Neuronal stem cell (in vitro differentiated cells): Measurements from ENCODE around the gene CBFB.

Experiments used
- DNase-seq: peaks from one replicate; pipeline ENCODE4 v3.0.0-alpha.2; 2013; ENCODE audit warnings: low spot score
- H2AFZ ChIP-seq: one replicate; pipeline ENCODE4 v1.6.1; 2013; ENCODE audit warnings: mild to moderate bottlenecking, low read length, inconsistent platforms
- H2AK5ac ChIP-seq: 2 replicates; pipeline ENCODE4 v1.6.1; 2013; ENCODE audit warnings: low read depth, mild to moderate bottlenecking, inconsistent platforms, low read length, moderate library complexity, mixed read lengths
- H2BK120ac ChIP-seq: 2 replicates; pipeline ENCODE4 v1.6.1; 2013; ENCODE audit warnings: low read depth, mild to moderate bottlenecking, inconsistent platforms, low read length, moderate library complexity, mixed read lengths
- H2BK12ac ChIP-seq: one replicate; pipeline ENCODE4 v1.6.1; 2013; ENCODE audit warnings: low read length, inconsistent platforms
- H2BK15ac ChIP-seq: 2 replicates; pipeline ENCODE4 v1.6.1; 2013; ENCODE audit warnings: mild to moderate bottlenecking, low read length, inconsistent platforms, mixed read lengths
- H2BK5ac ChIP-seq: one replicate; pipeline ENCODE4 v1.6.1; 2013; ENCODE audit warnings: inconsistent platforms, mild to moderate bottlenecking, low read length, moderate library complexity
- H3K14ac ChIP-seq: one replicate; pipeline ENCODE4 v1.6.1; 2013; ENCODE audit warnings: low read length, inconsistent platforms
- H3K18ac ChIP-seq: 2 replicates; pipeline ENCODE4 v1.6.1; 2013; ENCODE audit warnings: low read length, inconsistent platforms
- H3K23ac ChIP-seq: 2 replicates; pipeline ENCODE4 v1.6.1; 2013; ENCODE audit warnings: low read depth, mild to moderate bottlenecking, mixed read lengths, low read length, inconsistent platforms; ENCODE audit not compliant: poor library complexity
- H3K27ac ChIP-seq: replicated peaks from 3 replicates; pipeline ENCODE4 v1.5.1; 2013; ENCODE audit warnings: low read length, inconsistent platforms
- H3K27me3 ChIP-seq, 3 experiments: 2 replicates each; pipeline ENCODE4 v1.6.1; 2013; ENCODE audit warnings: low read length in 3 of 3, mild to moderate bottlenecking in 2 of 3, inconsistent platforms in 1 of 3, low read depth in 1 of 3, mixed read lengths in 1 of 3, moderate library complexity in 1 of 3; ENCODE audit not compliant: control insufficient read depth in 3 of 3, insufficient read depth in 3 of 3
- H3K36me3 ChIP-seq, 2 donors: replicated peaks in 1 of 2; 2 replicates each; pipeline ENCODE4 v1.6.1; 2013; ENCODE audit warnings: low read length in 2 of 2; ENCODE audit not compliant: control insufficient read depth in 2 of 2, insufficient read depth in 2 of 2
- H3K4ac ChIP-seq: 2 replicates; pipeline ENCODE4 v1.6.1; 2013; ENCODE audit warnings: inconsistent platforms, mild to moderate bottlenecking, low read length, moderate library complexity
- H3K4me1 ChIP-seq, 2 donors: 1 replicate in 1 of 2; 2 replicates in 1 of 2; pipeline ENCODE4 v1.6.1; 2013; ENCODE audit warnings: low read length in 2 of 2, low read depth in 1 of 2; ENCODE audit not compliant: control insufficient read depth in 2 of 2, insufficient read depth in 1 of 2
- H3K4me2 ChIP-seq: one replicate; pipeline ENCODE4 v1.6.1; 2013; ENCODE audit warnings: mild to moderate bottlenecking, low read length, inconsistent platforms; ENCODE audit not compliant: insufficient read depth, poor library complexity, severe bottlenecking
- H3K4me3 ChIP-seq, 2 donors: 2 replicates each; pipeline ENCODE4 v1.5.1; 2013; ENCODE audit warnings: low read length in 2 of 2, mild to moderate bottlenecking in 2 of 2, inconsistent platforms in 1 of 2, moderate library complexity in 1 of 2
- H3K79me1 ChIP-seq: one replicate; pipeline ENCODE4 v1.6.1; 2013; ENCODE audit warnings: low read depth, mild to moderate bottlenecking, inconsistent platforms, low read length, moderate library complexity
- H3K9ac ChIP-seq: one replicate; pipeline ENCODE4 v1.6.1; 2013; ENCODE audit warnings: mild to moderate bottlenecking, low read depth, low read length, inconsistent platforms; ENCODE audit not compliant: poor library complexity
- H3K9me3 ChIP-seq, 2 donors: replicated peaks in 1 of 2; 2 replicates each; pipeline versions ENCODE3 to v1.6.1; 2013; ENCODE audit warnings: low read length in 2 of 2, mild to moderate bottlenecking in 2 of 2, inconsistent platforms in 1 of 2, low read depth in 1 of 2, mixed read lengths in 1 of 2, moderate library complexity in 1 of 2; ENCODE audit not compliant: control insufficient read depth in 2 of 2, insufficient read depth in 1 of 2
- H4K8ac ChIP-seq: one replicate; pipeline ENCODE4 v1.6.1; 2013; ENCODE audit warnings: low read depth, mild to moderate bottlenecking, inconsistent platforms, low read length, moderate library complexity
- H4K91ac ChIP-seq: one replicate; pipeline ENCODE4 v1.6.1; 2013; ENCODE audit warnings: low read length, low read depth, mild to moderate bottlenecking, inconsistent platforms; ENCODE audit not compliant: poor library complexity
- WGBS, 2 donors: extraction: QIAGEN DNeasy Blood & Tissue Kit; methylation state at CpG; one replicate each; pipeline ENCODE4 v1.1.7; 2013; ENCODE audit warnings: missing lambda C conversion rate in 2 of 2, mixed read lengths in 1 of 2; ENCODE audit not compliant: insufficient read length in 2 of 2, insufficient replicate concordance in 1 of 2; ENCODE audit errors: extremely low coverage in 2 of 2; 5-methylcytosine and 5-hydroxymethylcytosine counted together

The CBFB gene

GRCh38 chr16:66996983-66997358 is 32.0 kb upstream of the CBFB start:
- WGBS, 2 donors, result no CpG with 5 or more reads among the region's 3 CpGs

GRCh38 chr16:67000384-67001351 is 28.3 kb upstream of the CBFB start:
- Histone ChIP-seq H4K91ac (no peak overlapping the region), H3K18ac (peak overlapping the region; percentile 92), H3K4me2 (peak overlapping the region; percentile 98), H3K14ac (no peak overlapping the region), H2BK15ac (no peak overlapping the region), H3K27ac (no peak overlapping the region), H3K4me3 (peak overlapping the region; percentile 45 to 85), H3K4ac (no peak overlapping the region), H3K79me1 (no peaks in the 10 kb centered on the region), H2BK12ac (no peak overlapping the region), H3K36me3 (no peaks in the 10 kb centered on the region), H3K27me3 (peaks cover 4 to 86% (median 38%) of the 10 kb centered on the region in 3 experiments), H2BK5ac (peak overlapping the region; percentile 27), H2BK120ac (peak overlapping the region; percentile 68), H2AFZ (peak overlapping the region; percentile 96), H3K9me3 (peaks cover 0 to 2% of the 10 kb centered on the region in 2 donors), H3K23ac (peak overlapping the region; percentile 77), H2AK5ac (peak overlapping the region; percentile 60), H3K4me1 (peaks cover 4 to 10% of the 10 kb centered on the region in 2 donors), H4K8ac (no peak overlapping the region), H3K9ac (peak overlapping the region; percentile 82)
- no CpG with 5 or more reads among the region's 89 CpGs for WGBS, 2 donors
- no peak for DNase-seq

More at GRCh38 chr16:66996983-66997358, 32.0 kb upstream of the CBFB start:
- Histone ChIP-seq H3K27ac (no peak overlapping the region), H2AK5ac (no peak overlapping the region), H2BK15ac (no peak overlapping the region), H2BK12ac (no peak overlapping the region), H2BK120ac (no peak overlapping the region), H4K8ac (no peak overlapping the region), H3K27me3 (peaks cover 4 to 60% (median 32%) of the 10 kb centered on the region in 3 experiments), H3K36me3 (no peaks in the 10 kb centered on the region), H3K23ac (no peak overlapping the region), H3K4me2 (no peak overlapping the region), H4K91ac (no peak overlapping the region), H3K18ac (no peak overlapping the region), H3K4me1 (peaks cover 4 to 10% of the 10 kb centered on the region in 2 donors), H3K4ac (no peak overlapping the region), H3K9me3 (peaks cover 0 to 2% of the 10 kb centered on the region in 2 donors), H3K79me1 (no peaks in the 10 kb centered on the region), H3K14ac (no peak overlapping the region), H3K4me3 (no peak overlapping the region), H2BK5ac (no peak overlapping the region), H3K9ac (no peak overlapping the region), H2AFZ (no peak overlapping the region)
- no peak for DNase-seq

GRCh38 chr16:67001726-67002125 is 27.2 kb upstream of the CBFB start:
- Histone ChIP-seq H2BK5ac (peak overlapping the region; percentile 27), H2AFZ (no peak overlapping the region), H3K79me1 (no peaks in the 10 kb centered on the region), H3K9ac (peak overlapping the region; percentile 53), H3K36me3 (no peaks in the 10 kb centered on the region), H3K9me3 (peaks cover 0 to 2% of the 10 kb centered on the region in 2 donors), H2BK12ac (no peak overlapping the region), H4K91ac (no peak overlapping the region), H2BK15ac (no peak overlapping the region), H3K27ac (no peak overlapping the region), H3K27me3 (peaks cover 4 to 84% (median 38%) of the 10 kb centered on the region in 3 experiments), H3K14ac (no peak overlapping the region), H3K23ac (no peak overlapping the region), H3K4ac (no peak overlapping the region), H3K4me1 (peaks cover 4 to 10% of the 10 kb centered on the region in 2 donors), H4K8ac (no peak overlapping the region), H3K4me2 (no peak overlapping the region), H3K4me3 (no peak overlapping the region), H2AK5ac (no peak overlapping the region), H2BK120ac (no peak overlapping the region), H3K18ac (peak overlapping the region; percentile 72)
- no peak for DNase-seq
- no CpG with 5 or more reads among the region's 3 CpGs for WGBS, 2 donors

- H3K9me3 ChIP-seq, result no peaks in the 10 kb centered on the region
- no peak overlapping the region for H2BK5ac ChIP-seq
- no peak overlapping the region for H2BK12ac ChIP-seq
- H3K79me1 ChIP-seq, result no peaks in the 10 kb centered on the region
- no peak overlapping the region for H3K18ac ChIP-seq
- peak overlapping the region; percentile 14 for H2AK5ac ChIP-seq
- H3K4ac ChIP-seq, result no peak overlapping the region
- H4K91ac ChIP-seq, result no peak overlapping the region
- no peak overlapping the region for H2BK120ac ChIP-seq
- H3K27ac ChIP-seq, result no peak overlapping the region
- no peak overlapping the region for H3K4me2 ChIP-seq
- no peak overlapping the region for H4K8ac ChIP-seq
- H2AFZ ChIP-seq, result no peak overlapping the region
- peaks cover 0 to 2% of the 10 kb centered on the region in 2 donors for H3K4me1 ChIP-seq
- DNase-seq, result no peak
- no peak overlapping the region for H2BK15ac ChIP-seq
- no CpG with 5 or more reads among the region's 12 CpGs for WGBS, 2 donors
- H3K4me3 ChIP-seq, result no peak overlapping the region
- no peaks in the 10 kb centered on the region for H3K36me3 ChIP-seq
- H3K9ac ChIP-seq, result no peak overlapping the region
- no peak overlapping the region for H3K23ac ChIP-seq
- peaks cover 0 to 70% (median 5%) of the 10 kb centered on the region in 3 experiments for H3K27me3 ChIP-seq
- no peak overlapping the region for H3K14ac ChIP-seq
These were observed 21.9 kb upstream of the CBFB start for GRCh38 chr16:67006930-67007658.
